Stimulated activated CD4-positive, alpha-beta T cell treated with anti-CD3 and anti-CD28 coated beads, Interleukin-1b, Interleukin-23, amount 100 ng/mL, for 4 hours (primary cell): ENCODE data around the gene TMEM190.
"Not testable (repeated sequence)": the region's sequence is repeated elsewhere in the genome, so short reads cannot be mapped to it uniquely, and the experiment has no call there.

Source experiments
- DNase-seq, 2 donors: peaks; one replicate each; pipeline ENCODE4 v3.0.0-alpha.2; 2020; ENCODE audit warnings: low read depth in 2 of 2

Gene TMEM190

DNA sequence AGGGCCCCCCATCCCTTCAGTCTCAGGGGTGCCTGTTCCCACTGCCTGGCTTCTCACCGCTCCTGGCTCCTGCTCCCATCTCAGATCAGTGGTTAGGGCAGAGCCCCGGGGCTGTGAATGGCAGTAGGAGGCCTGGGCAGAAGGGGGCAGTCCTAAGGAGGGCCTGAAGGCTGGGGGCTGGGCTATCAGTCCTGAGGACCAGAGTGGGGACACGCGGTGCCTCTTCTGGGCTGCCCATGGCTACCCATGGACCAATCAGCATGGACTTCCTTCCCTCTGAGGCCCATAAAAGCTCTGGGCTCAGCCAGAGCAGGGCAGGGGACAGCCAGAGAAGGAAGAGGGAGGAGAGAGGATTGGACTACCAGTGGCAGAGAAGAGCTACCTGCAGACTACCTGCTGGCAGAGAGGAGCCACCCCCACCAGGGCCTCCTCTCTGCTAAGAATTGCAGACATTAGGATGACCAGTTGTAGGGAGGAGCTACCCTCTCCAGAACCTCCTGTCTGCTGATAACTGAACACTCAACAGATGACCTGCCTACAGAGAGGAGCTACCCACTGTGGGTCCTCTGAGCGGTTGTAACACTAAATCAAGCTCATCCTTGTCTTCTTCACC is 43.1 kb downstream of the TMEM190 start:
- no peak for DNase-seq

- not testable (repeated sequence) for DNase-seq
Measured at GRCh38 chr19:55421281-55421680, 44.7 kb downstream of the TMEM190 start.

GRCh38 chr19:55423225-55424005 is 46.8 kb downstream of the TMEM190 start:
- no peak for DNase-seq

GRCh38 chr19:55424518-55424917 is 47.9 kb downstream of the TMEM190 start:
- no peak for DNase-seq

DNA sequence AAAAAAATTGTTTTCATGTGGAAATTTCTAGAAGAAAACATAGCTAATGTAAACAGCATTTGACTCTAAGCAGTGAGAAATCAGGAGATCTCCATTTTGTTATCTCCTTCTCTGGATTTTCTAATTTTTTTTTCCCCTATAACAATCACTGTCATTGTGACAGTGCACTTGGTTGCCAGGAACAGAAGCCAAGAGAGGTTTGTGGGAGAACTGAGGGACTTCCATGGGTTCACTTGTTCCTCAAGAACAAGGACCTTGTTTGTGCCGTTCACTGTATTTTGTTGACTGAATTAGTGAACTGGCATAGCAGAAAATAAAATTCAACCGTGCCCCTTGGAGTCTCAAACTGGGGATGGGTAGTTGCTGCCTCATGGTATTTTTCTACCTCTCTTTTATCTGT is 49.4 kb downstream of the TMEM190 start:
- DNase-seq = no peak
